IPS-11a (cell line): ENCODE results near the gene RBM10.
A peak's percentile ranks its signal among the peaks of the same experiment; 100 is the strongest.

Experiments
- H3K4me3 ChIP-seq: one replicate; pipeline ENCODE4 v1.5.1; 2013; ENCODE audit warnings: low read depth, low read length, control low read depth

RBM10 gene

GRCh38 chrX:47216393-47216925 lies 71.4 kb downstream of the RBM10 start:
- H3K4me3 ChIP-seq, result no peak overlapping the region

DNA sequence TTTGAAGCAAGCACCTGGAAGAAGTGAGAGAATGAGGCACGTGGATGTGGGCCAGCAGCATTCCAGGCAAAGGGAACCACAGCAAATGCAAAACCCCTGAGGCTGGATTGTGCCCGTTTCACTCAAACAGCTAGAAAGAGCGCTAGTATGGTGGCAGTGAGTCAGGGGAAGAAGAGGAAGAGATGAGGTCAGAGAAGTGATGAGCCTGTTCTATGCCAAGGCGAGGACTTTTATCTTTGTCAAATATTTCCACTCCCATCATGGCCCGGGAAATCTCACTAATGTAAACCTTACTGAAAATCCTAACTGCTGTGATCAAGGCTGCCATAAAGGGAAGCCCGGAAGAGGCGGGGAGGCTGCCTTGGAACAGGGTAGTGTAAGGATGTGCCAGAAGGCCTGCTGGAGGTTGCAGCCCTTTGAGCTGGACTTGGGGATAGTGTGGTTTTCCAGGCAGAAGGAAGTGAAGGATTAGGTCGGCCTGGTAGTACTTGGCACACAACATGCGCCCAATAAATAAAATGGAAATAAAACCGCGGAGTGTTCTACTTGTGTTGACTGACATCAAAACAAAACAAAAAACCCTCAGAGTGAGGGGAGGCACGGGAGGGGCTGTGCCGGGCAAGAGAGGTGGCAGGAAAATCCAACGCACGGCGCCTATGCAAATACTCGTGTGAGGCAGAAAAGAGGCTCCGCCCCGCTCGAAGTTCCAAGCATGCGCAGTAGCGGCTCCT lies 72.3 kb downstream of the RBM10 start:
- no peak overlapping the region for H3K4me3 ChIP-seq

- H3K4me3 ChIP-seq, result peak overlapping the region; percentile 78
Observed at GRCh38 chrX:47217852-47218279, 72.8 kb downstream of the RBM10 start.

DNA sequence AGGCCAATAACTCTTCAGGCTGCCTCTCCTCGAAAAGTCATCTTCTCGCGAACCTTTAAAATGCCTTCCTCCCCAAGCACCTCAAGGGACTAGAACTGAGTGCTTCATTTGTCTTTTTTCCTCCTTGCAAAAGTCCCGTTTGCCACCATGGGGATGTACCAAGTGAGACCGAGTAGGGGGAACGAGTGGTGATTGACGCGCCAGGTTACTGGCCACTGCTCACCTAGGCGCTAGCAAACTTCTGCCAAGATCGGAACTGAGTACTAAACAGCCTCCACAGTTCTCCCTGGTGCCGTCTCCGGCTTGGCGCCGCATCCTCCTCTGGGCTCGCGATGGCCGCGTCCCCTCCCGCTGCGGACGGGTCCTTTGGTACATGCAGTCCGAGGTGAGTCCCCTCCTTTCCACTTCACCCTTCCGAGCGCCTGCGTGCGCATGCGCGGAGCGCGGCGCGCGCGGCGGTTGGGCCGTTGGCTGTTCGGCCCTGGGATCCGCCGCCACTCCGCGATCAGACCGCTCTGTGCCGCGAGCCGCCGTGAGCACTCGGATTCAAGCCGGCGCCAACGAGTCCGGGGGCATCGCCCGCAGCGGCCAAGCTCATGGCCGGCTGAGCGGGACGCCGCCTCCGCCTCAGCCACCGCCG lies 73.4 kb downstream of the RBM10 start, which contains the start of gene CDK16:
TSS of gene CDK16 (plus strand) at position 402 of the 640 bp plus-strand sequence. CDS start 4,877 bp downstream, outside the sequence.
- H3K4me3 ChIP-seq, result peak within 1 kb of the TSS; percentile 78

- peak overlapping the region; percentile 78 for H3K4me3 ChIP-seq
Observed at GRCh38 chrX:47218920-47219815, 74.1 kb downstream of the RBM10 start.

DNA sequence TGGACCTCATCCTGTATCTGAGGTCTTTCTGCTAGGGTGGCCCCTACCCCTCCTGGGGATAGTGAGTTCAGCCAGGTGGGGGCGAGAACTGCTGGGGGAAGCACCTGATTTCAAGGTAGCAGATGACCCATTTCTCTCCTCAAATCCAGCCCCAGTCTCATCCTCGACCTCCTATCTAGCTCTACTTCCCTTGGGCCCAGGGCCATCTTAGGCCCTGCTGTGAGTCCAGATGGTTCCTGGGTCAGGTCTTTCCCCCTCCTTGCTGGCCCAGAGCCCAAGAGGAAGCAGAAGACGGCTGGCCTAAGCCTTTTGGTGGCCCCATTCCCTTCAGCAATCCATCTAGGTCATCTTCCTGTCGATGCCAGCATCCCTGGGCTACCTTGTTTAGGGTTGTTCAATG lies 76.7 kb downstream of the RBM10 start:
- H3K4me3 ChIP-seq, result no peak overlapping the region

DNA sequence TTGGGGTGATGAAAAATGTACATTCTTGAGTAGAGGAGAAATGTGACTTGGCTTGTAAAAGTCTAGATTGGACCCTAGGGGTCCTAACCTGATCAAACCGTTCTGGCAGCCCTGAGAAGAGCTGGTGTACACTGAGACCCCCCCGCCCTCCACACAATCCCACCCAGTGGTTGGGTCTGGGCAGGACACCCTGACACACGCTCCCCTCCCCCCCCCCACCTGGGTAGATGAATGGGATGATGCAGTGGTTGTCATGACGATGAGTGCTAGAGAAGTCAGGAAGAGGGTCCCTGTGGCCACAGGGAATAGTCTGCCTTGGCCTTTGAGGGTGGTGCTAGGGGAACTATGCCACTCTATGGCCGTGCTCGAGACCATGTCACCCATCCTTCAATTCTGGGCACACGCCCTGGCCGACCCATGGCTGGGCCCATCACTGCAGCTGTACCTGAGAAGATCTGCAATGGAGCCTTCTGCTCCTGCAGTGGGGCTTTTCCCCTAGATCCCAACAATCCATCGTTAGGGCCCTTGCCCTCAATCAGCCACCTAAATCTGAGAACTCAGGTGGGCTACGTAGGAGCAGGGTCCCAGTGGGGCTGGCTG lies 77.8 kb downstream of the RBM10 start:
- no peak overlapping the region for H3K4me3 ChIP-seq

- no peak overlapping the region for H3K4me3 ChIP-seq
Observed at GRCh38 chrX:47223476-47224250, 78.6 kb downstream of the RBM10 start.

DNA sequence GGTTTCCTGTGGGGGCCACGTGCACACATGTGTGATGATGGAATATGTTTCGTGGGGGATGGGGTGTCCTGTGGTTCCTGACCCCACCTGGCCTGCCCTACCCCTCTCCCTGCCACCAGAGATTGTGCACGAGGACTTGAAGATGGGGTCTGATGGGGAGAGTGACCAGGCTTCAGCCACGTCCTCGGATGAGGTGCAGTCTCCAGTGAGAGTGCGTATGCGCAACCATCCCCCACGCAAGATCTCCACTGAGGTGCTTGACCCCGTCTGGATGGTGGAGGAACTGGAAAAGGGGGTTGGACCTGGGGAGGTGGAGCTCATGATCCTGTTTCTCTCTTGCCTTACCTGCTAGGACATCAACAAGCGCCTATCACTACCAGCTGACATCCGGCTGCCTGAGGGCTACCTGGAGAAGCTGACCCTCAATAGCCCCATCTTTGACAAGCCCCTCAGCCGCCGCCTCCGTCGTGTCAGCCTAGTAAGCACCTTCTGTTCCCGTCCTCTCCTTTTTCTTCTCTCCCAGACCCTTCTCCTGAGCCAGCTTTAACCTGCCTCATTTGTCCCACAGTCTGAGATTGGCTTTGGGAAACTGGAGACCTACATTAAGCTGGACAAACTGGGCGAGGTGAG lies 79.4 kb downstream of the RBM10 start:
- no peak overlapping the region for H3K4me3 ChIP-seq

DNA sequence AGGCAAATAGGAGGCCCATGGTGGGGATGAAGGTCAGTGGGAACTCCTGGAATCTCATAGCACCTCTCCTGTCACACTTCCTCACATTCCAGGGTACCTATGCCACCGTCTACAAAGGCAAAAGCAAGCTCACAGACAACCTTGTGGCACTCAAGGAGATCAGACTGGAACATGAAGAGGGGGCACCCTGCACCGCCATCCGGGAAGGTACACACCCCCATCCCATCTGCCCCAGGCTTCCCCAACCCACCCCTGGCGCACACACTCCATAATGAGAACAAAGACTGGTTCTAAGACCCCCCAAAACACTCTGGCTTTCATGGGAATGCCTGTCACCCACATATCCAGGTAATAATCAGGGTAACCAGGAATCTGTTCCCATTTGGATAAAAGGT lies 79.9 kb downstream of the RBM10 start:
- H3K4me3 ChIP-seq, result no peak overlapping the region

DNA sequence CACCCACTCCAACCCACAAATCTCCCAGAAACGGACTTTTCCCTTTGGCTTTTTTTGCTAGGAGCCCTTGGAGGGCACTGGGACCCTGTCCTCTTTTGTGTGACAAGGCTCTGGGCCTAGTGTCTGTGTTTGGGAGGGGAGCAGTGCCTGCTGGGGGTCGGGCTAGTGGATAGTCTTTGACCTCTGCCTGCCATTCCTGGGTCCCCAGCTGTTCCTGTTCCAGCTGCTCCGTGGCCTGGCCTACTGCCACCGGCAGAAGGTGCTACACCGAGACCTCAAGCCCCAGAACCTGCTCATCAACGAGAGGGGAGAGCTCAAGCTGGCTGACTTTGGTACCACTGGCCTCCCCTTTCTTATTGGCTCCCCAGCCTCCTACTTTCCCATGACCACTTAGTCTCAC lies 81.0 kb downstream of the RBM10 start:
- H3K4me3 ChIP-seq, result no peak overlapping the region

DNA sequence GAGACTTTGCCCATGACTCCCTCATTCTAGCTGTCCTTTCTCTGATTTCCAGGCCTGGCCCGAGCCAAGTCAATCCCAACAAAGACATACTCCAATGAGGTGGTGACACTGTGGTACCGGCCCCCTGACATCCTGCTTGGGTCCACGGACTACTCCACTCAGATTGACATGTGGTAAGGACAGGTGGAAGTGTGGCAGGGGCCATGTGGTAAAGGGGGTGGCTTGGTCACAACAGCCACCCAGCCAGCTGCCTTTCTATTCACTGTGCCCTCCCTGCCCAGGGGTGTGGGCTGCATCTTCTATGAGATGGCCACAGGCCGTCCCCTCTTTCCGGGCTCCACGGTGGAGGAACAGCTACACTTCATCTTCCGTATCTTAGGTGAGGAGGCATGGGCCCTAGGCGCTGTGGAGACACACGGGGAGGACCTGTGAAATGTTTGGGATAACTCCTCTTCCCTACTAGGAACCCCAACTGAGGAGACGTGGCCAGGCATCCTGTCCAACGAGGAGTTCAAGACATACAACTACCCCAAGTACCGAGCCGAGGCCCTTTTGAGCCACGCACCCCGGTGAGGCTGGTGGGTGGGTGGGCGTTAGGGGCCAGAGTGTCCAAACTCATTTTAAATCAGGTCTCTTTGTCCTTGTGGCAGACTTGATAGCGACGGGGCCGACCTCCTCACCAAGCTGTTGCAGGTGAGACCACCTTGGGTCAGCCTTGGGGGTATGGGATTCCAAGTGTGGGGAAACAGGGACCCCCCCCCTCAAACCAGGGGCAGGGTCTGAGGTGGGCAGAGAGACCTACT lies 81.7 kb downstream of the RBM10 start:
- H3K4me3 ChIP-seq, result no peak overlapping the region

- H3K4me3 ChIP-seq, result no peak overlapping the region
Observed at GRCh38 chrX:47227334-47227583, 82.2 kb downstream of the RBM10 start.

DNA sequence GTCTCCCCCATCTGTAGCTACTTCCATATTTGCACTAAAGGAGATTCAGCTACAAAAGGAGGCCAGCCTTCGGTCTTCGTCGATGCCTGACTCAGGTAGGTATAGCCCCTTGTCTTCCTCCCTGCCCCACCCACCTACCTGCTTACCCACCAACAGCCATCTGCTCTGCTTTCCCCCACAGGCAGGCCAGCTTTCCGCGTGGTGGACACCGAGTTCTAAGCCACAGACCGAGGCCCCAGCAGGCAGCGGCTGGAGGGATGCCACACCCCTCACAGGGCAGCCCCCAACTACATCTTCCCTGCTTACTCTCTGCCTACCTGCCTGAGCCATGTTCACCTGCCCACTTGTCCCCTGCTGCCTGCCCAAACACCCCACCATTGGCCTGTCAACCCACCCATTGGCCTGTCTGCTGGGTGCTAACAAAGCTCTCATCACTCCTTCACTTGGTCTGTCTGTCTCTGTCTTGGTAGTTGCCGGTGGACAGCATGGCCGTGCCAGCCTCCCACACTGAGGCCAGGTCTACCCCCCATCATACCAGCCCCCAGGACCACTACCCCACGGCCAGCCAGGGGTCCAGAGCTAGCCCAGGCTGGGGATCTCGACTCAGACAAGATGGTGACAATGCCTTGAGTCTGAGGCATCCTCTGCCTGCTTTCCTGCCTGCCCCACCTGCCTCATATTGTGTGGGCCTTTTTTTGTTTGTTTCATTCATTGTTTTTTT lies 83.7 kb downstream of the RBM10 start:
- H3K4me3 ChIP-seq, result no peak overlapping the region

DNA sequence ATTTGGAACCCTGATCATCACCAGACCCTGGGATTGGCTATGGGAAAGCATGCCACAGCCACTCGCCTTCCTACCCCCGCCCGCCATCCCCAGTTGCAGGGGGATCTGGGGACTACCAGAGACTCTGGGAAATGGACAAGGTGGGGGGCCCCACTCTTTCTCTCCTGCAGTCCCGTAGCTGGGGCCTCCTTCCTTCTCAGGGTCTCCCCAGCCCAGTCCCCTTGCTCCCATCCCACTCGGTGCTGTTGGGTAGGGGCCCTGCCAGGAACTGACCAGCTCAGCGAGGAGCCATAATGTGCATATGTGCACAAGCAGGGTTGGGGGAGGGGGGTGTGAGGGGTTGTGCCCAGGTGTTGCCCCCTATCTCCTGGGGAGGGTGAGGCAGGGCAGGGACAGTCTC lies 84.4 kb downstream of the RBM10 start:
- H3K4me3 ChIP-seq, result no peak overlapping the region

GRCh38 chrX:47230136-47230868 lies 85.3 kb downstream of the RBM10 start:
- H3K4me3 ChIP-seq, result no peak overlapping the region

GRCh38 chrX:47231167-47231566 lies 86.1 kb downstream of the RBM10 start:
- no peak overlapping the region for H3K4me3 ChIP-seq
